HL-60 (cell line): ENCODE results near the gene SPG11.

Source experiments
- POLR2AphosphoS5 ChIP-seq: IDR thresholded peaks from 2 replicates; pipeline ENCODE4 v1.6.1; 2012; ENCODE audit warnings: low read depth
- TF ChIP-seq, protein P1 (sequence below): IDR thresholded peaks from one replicate; pipeline ENCODE4 v1.5.1; 2011; ENCODE audit warnings: low read length, control low read depth, inconsistent platforms; ENCODE audit not compliant: insufficient read depth

DNA sequence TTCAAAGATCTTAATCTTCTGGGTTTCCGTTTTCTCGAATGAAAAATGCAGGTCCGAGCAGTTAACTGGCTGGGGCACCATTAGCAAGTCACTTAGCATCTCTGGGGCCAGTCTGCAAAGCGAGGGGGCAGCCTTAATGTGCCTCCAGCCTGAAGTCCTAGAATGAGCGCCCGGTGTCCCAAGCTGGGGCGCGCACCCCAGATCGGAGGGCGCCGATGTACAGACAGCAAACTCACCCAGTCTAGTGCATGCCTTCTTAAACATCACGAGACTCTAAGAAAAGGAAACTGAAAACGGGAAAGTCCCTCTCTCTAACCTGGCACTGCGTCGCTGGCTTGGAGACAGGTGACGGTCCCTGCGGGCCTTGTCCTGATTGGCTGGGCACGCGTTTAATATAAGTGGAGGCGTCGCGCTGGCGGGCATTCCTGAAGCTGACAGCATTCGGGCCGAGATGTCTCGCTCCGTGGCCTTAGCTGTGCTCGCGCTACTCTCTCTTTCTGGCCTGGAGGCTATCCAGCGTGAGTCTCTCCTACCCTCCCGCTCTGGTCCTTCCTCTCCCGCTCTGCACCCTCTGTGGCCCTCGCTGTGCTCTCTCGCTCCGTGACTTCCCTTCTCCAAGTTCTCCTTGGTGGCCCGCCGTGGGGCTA is 47.8 kb upstream of the SPG11 start, which contains the start of the genes B2M and PATL2:
- TF ChIP-seq, protein P1, sequence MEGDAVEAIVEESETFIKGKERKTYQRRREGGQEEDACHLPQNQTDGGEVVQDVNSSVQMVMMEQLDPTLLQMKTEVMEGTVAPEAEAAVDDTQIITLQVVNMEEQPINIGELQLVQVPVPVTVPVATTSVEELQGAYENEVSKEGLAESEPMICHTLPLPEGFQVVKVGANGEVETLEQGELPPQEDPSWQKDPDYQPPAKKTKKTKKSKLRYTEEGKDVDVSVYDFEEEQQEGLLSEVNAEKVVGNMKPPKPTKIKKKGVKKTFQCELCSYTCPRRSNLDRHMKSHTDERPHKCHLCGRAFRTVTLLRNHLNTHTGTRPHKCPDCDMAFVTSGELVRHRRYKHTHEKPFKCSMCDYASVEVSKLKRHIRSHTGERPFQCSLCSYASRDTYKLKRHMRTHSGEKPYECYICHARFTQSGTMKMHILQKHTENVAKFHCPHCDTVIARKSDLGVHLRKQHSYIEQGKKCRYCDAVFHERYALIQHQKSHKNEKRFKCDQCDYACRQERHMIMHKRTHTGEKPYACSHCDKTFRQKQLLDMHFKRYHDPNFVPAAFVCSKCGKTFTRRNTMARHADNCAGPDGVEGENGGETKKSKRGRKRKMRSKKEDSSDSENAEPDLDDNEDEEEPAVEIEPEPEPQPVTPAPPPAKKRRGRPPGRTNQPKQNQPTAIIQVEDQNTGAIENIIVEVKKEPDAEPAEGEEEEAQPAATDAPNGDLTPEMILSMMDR: no peak
- TF ChIP-seq POLR2AphosphoS5: peak; percentile 99
